ENCODE measurements around the gene CYP2E1.

The CYP2E1 gene

DNA sequence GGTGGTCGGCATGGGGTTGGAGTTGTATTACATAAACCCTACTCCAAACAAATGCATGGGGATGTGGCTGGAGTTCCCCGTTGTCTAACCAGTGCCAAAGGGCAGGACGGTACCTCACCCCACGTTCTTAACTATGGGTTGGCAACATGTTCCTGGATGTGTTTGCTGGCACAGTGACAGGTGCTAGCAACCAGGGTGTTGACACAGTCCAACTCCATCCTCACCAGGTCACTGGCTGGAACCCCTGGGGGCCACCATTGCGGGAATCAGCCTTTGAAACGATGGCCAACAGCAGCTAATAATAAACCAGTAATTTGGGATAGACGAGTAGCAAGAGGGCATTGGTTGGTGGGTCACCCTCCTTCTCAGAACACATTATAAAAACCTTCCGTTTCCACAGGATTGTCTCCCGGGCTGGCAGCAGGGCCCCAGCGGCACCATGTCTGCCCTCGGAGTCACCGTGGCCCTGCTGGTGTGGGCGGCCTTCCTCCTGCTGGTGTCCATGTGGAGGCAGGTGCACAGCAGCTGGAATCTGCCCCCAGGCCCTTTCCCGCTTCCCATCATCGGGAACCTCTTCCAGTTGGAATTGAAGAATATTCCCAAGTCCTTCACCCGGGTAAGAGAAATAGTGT is at the start of gene CYP2E1:
Gene CYP2E1 (plus strand): TSS at position 407 of the 632 bp plus-strand sequence. CDS start 33 bp downstream, at position 440.
- TF ChIP-seq, protein P1, sequence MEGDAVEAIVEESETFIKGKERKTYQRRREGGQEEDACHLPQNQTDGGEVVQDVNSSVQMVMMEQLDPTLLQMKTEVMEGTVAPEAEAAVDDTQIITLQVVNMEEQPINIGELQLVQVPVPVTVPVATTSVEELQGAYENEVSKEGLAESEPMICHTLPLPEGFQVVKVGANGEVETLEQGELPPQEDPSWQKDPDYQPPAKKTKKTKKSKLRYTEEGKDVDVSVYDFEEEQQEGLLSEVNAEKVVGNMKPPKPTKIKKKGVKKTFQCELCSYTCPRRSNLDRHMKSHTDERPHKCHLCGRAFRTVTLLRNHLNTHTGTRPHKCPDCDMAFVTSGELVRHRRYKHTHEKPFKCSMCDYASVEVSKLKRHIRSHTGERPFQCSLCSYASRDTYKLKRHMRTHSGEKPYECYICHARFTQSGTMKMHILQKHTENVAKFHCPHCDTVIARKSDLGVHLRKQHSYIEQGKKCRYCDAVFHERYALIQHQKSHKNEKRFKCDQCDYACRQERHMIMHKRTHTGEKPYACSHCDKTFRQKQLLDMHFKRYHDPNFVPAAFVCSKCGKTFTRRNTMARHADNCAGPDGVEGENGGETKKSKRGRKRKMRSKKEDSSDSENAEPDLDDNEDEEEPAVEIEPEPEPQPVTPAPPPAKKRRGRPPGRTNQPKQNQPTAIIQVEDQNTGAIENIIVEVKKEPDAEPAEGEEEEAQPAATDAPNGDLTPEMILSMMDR (IDR thresholded peaks at IDR 0.05), result no peak

DNA sequence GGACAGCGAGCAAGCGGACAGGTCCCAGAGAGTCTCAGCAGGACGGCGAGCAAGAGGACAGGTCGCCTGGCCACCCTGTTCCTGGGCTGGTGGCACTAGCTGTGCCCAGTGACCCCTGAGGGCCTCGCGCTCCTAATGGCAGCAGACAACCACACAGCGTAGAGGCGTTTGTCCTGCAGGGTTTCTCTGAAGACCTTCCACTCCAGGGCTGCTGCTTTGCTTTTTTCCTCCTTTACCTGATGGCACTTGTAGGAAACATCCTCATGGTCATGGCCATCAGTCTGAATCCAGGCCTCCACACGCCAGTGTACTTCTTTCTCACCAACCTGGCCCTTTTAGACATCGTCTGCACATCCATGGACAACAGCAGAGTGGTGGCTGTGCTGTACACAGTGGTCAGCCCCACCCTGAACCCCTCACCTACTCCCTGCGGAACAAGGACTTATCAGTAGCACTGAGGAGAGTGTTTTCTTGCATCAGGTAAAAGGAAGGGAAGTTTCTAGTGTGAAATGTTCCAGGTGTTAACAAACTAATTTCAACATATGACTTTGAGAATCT is 46.0 kb upstream of the CYP2E1 start:
- TF ChIP-seq, protein P1 (IDR thresholded peaks at IDR 0.05), result no peak

DNA sequence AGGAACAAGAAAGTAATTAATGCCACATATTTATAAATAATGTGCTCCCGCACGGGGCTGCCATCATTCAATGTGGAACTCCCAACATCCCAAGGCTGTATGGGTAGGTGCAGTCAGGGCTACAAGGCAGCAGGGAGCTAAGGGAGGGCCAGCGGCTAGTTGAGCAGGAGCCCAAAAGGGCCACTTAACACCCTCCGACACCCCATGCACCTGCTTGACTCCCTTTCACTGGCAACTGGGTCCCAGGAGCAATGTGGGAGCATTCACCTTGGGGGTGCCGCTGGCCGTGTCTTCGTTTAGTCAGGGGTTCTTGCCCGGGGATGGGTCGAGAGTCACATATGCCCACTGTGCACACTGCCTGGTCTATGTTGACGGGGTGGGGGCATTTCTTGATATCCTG is 45.5 kb upstream of the CYP2E1 start:
- TF ChIP-seq, protein P1 (IDR thresholded peaks at IDR 0.05), result no peak

DNA sequence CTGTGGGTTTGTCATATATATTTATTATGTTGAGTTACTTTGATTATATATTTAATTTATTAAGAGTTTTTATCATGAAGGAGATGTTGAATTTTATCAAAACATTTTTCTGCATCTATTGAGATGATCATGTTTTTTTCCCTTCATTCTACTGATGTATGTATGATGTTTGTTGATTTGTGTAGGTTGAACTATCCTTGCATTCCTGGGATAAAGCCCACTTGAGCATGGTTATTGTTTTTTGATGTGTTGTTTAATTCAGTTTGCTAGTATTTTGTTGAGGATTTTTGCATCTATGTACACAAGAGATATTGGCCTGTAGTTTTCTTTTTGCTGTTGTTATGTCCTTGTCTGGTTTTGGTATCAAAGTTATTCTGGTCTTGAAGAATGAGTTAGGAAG is 42.3 kb upstream of the CYP2E1 start:
- TF ChIP-seq, protein P1 (IDR thresholded peaks at IDR 0.05), result no peak

DNA sequence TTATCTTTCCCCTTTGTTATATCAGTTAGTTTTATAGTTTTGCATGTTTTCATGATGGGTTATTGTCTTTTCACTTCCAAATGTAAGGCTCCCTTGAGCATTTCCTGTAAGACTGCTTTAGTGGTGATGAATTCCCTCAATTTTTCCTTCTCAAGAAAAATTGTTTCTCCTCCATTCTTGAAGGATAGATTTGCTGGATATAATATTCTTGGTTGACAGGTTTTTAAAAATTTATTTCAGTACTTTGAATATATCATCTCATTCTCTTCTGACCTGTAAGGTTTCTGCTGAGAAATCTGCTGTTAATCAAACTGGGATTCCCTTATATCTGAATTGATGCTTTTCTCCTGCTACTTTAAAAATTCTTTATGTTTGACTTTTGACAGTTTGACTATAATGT is 40.1 kb upstream of the CYP2E1 start:
- TF ChIP-seq, protein P1 (IDR thresholded peaks at IDR 0.05), result no peak

DNA sequence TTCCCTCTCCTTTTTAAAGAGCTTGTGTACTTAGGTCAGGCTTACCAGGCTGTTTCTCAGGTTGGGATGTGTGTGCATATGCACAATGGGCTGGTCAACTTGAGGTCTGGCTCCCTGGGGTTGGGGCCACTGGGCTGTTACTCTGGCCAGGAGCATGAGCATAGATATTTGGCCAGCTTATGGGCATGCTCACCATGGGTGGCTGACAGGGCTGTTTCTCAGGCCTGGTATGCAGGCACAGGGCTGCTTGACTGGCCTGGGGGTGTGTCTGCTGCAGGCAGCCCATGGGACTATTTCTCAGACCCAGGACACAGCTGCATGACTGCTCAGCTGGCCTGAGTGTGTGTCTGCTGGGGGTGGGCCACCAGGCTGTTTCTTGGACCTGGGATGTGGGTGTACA is 38.8 kb upstream of the CYP2E1 start:
- TF ChIP-seq, protein P1 (IDR thresholded peaks at IDR 0.05), result no peak

DNA sequence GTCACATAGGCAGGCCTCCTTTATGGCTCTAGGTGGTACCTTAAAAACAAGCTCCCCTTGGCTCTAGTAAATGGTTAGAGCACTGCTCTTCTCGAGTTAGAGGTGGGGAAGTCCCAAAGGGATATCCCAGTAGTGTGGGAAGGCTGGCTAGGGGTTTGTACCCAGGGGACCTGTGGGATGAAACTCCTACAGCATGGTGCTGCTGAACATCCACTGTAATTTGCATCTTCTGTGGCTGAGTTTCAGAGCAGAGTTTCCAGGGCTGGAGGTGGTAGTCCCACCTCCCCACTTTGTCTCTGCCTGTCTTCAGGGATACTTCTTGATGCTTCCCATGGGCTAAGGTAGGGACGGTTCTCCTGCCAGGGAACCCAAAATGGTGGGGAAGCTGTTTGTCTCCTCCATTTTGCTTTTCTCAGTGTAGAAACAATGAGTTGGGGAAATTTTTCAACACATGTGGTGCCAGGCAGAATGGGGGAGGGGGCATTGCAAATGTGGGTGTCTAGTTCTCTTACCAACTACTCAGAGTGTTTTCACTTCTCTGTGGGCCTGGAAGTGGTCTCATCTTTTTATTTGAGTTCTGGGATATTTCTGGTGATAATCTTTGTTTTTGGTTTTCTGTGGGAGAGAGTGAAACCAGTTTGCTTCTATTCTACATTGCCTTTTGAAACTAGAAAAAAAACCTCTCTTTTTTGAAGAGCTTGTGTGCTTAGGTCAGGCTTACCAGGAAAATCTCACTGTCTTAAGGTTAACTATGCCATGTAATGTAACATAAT is 37.2 kb upstream of the CYP2E1 start:
- TF ChIP-seq, protein P1 (IDR thresholded peaks at IDR 0.05), result no peak
